ENCODE results near the gene MSH5. TPM values are rescaled to one million over a fixed set of nuclear protein-coding genes. Genes with fewer than 3 reads are reported as not detected.
A peak's percentile ranks its signal among the peaks of the same experiment; 100 is the strongest.

Gene MSH5
- total RNA-seq, 1 experiment from 2014 or later, result 90.4 TPM

DNA sequence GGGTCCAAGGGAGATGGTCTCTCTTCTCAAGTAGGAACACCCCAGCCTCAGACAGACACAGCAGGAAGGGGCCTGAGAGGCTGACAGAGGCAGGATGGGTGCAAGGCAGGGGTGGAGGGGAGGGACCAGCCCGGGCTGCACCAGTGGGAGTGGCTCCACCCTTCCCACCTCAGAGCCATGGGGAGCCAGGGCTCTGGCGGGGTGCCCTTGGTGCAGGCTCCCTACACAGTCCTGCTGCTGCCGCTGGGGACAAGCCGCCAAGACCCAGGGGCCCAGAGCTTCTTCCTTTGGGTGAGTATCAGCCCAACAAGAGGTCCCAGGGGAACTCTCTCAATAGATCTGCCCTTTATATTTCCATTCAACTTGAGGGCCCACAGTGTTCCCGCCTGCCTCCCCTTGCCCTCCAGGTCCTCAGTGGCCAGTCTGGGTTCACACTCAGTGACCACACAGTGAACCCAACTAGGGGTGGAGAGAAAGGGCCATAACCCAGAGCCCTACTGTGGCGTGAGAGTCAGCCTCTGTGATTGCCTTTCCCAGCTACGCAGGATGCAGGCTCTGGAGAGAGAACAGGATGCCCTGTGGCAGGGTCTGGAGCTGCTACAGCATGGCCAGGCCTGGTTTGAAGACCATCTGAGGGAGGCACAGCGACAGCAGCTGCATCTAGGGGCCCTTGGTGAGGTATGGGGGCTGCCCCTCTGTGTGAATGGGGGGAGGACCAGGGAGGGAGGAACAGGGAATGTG is 23.2 kb downstream of the MSH5 start:
- Histone ChIP-seq H4K20me1 (ENCODE audit: insufficient read depth) (no peaks in the 10 kb centered on the region), H3K4me2 (ENCODE audit: low read length) (peak overlapping the region; percentile 39), H3K4me1 (ENCODE audit: control insufficient read depth in 1 of 2, insufficient read depth in 2 of 2, low read length in 2 of 2) (peaks cover 7 to 18% of the 10 kb centered on the region in 2 experiments; a peak in 3 of 4 replicates), H2AFZ (ENCODE audit: low read depth, low read length, poor library complexity, severe bottlenecking) (no peak overlapping the region), H3K9me3 (ENCODE audit: control insufficient read depth in 1 of 2, insufficient read depth in 1 of 2, low read depth in 1 of 2, low read length in 2 of 2) (no peaks in the 10 kb centered on the region), H3K9me2 (ENCODE audit: insufficient read depth) (no peaks in the 10 kb centered on the region), H3K79me2 (ENCODE audit: insufficient read depth, low read length) (no peaks in the 10 kb centered on the region), H3K36me3 (ENCODE audit: control insufficient read depth in 1 of 2, insufficient read depth in 2 of 2, low read length in 2 of 2) (peaks cover 3 to 31% of the 10 kb centered on the region in 2 experiments; a peak in 2 of 4 replicates), H3K27me3 (ENCODE audit: insufficient read depth, low read length) (no peaks in the 10 kb centered on the region), H3K27ac (ENCODE audit: low read depth, low read length) (peak overlapping the region; percentile 1; the same call in 1 of the 2 replicates), H3K4me3 (replicated peaks in 1 of 2; ENCODE audit: low read depth in 1 of 2, low read length in 2 of 2) (no peak overlapping the region), H3K9ac (ENCODE audit: low read length) (no peak overlapping the region)
- peak; percentile 24 for ATAC-seq
- intact Hi-C loops (cut with micrococcal nuclease), result no loop called here
- no peak for TF ChIP-seq EGR1 (IDR thresholded peaks at IDR 0.05; ENCODE audit: low read depth)
- TF ChIP-seq YY1 (IDR thresholded peaks at IDR 0.05; ENCODE audit: extremely low read depth, insufficient replicate concordance, low read depth, low read length), result no peak
- TF ChIP-seq ELF1 (IDR thresholded peaks at IDR 0.05; ENCODE audit: borderline replicate concordance, low read depth), result no peak
- no peak for TF ChIP-seq ZNF274 (IDR thresholded peaks at IDR 0.05; ENCODE audit: low read depth, low read length)
- TF ChIP-seq EZH2phosphoT487 (IDR thresholded peaks at IDR 0.05; ENCODE audit: borderline replicate concordance), result no peak
- TF ChIP-seq CBX3 (IDR thresholded peaks at IDR 0.05; ENCODE audit: low read depth), result no peak
- TF ChIP-seq, protein P1, sequence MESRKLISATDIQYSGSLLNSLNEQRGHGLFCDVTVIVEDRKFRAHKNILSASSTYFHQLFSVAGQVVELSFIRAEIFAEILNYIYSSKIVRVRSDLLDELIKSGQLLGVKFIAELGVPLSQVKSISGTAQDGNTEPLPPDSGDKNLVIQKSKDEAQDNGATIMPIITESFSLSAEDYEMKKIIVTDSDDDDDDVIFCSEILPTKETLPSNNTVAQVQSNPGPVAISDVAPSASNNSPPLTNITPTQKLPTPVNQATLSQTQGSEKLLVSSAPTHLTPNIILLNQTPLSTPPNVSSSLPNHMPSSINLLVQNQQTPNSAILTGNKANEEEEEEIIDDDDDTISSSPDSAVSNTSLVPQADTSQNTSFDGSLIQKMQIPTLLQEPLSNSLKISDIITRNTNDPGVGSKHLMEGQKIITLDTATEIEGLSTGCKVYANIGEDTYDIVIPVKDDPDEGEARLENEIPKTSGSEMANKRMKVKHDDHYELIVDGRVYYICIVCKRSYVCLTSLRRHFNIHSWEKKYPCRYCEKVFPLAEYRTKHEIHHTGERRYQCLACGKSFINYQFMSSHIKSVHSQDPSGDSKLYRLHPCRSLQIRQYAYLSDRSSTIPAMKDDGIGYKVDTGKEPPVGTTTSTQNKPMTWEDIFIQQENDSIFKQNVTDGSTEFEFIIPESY (IDR thresholded peaks at IDR 0.05; ENCODE audit: extremely low read depth, insufficient replicate concordance, low read length), result no peak
- no peak for TF ChIP-seq SRF (IDR thresholded peaks at IDR 0.05; ENCODE audit: low read depth)
- no peak for TF ChIP-seq JUND (IDR thresholded peaks at IDR 0.05)
- TF ChIP-seq RAD21 (IDR thresholded peaks at IDR 0.05; ENCODE audit: low read depth), result no peak
- TF ChIP-seq, protein P2, sequence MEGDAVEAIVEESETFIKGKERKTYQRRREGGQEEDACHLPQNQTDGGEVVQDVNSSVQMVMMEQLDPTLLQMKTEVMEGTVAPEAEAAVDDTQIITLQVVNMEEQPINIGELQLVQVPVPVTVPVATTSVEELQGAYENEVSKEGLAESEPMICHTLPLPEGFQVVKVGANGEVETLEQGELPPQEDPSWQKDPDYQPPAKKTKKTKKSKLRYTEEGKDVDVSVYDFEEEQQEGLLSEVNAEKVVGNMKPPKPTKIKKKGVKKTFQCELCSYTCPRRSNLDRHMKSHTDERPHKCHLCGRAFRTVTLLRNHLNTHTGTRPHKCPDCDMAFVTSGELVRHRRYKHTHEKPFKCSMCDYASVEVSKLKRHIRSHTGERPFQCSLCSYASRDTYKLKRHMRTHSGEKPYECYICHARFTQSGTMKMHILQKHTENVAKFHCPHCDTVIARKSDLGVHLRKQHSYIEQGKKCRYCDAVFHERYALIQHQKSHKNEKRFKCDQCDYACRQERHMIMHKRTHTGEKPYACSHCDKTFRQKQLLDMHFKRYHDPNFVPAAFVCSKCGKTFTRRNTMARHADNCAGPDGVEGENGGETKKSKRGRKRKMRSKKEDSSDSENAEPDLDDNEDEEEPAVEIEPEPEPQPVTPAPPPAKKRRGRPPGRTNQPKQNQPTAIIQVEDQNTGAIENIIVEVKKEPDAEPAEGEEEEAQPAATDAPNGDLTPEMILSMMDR (IDR thresholded peaks at IDR 0.05 in 2 of 3, conservative IDR thresholded peaks at IDR 0.05 in 1 of 3; ENCODE audit: borderline replicate concordance in 1 of 3, insufficient read depth in 1 of 3, low read depth in 2 of 3, low read length in 2 of 3), result no peak
- TF ChIP-seq FOSL1 (IDR thresholded peaks at IDR 0.05; ENCODE audit: low read depth), result no peak
- ChIA-PET POLR2A (no interaction called here), CTCF (no interaction called here), RAD21 (ENCODE audit: low non-redundant PET in 1 of 2, low total read pairs in 2 of 2, uncharacterized antibody in 2 of 2, unreplicated experiment in 2 of 2) (no interaction called here)
- BruUV-seq (replicated peaks), result no TSS peak
- DNase-seq (ENCODE audit: low read depth, low spot score), result no peak

All from HCT116 (cell line).